Measurements from ENCODE around the gene P3H3. TPM values are rescaled to one million over a fixed set of nuclear protein-coding genes. Genes with fewer than 3 reads are reported as not detected.

The P3H3 gene
- total RNA-seq (2014; rRNA removed; shearing (Covaris generic)): 2.2 and 2.7 TPM in 2 replicates

- DNase-seq (ENCODE audit: low spot score): no peak
These were observed at the start of gene P3H3 for GRCh38 chr12:6827982-6828780. P3H3 (plus strand) TSS chr12:6828407; CDS start chr12:6828441, 34 bp downstream.

- peak; percentile 99 for DNase-seq (ENCODE audit: low spot score)
These were observed 49.3 kb upstream of the P3H3 start for GRCh38 chr12:6778574-6779550.

- DNase-seq (ENCODE audit: low spot score): no peak
These were observed 48.3 kb upstream of the P3H3 start for GRCh38 chr12:6779708-6780432.

- DNase-seq (ENCODE audit: low spot score): no peak
These were observed 47.6 kb upstream of the P3H3 start for GRCh38 chr12:6780573-6780972.

- DNase-seq (ENCODE audit: low spot score): no peak
These were observed 46.1 kb upstream of the P3H3 start for GRCh38 chr12:6782119-6782518.

- DNase-seq (ENCODE audit: low spot score): no peak
These were observed 45.2 kb upstream of the P3H3 start for GRCh38 chr12:6782850-6783566.

GRCh38 chr12:6783828-6784227 lies 44.4 kb upstream of the P3H3 start:
- DNase-seq (ENCODE audit: low spot score): no peak

- no peak for DNase-seq (ENCODE audit: low spot score)
These were observed 43.9 kb upstream of the P3H3 start for GRCh38 chr12:6784296-6784695.

GRCh38 chr12:6784761-6785160 lies 43.4 kb upstream of the P3H3 start:
- no peak for DNase-seq (ENCODE audit: low spot score)

GRCh38 chr12:6786416-6787094 lies 41.7 kb upstream of the P3H3 start:
- DNase-seq (ENCODE audit: low spot score): no peak

GRCh38 chr12:6787309-6787708 lies 40.9 kb upstream of the P3H3 start:
- no peak for DNase-seq (ENCODE audit: low spot score)

GRCh38 chr12:6788972-6789924 lies 39.0 kb upstream of the P3H3 start, which contains the start of gene CD4:
CD4 (plus strand) TSS chr12:6789528; CDS start chr12:6800139, 10,611 bp downstream.
- peak; percentile 53 for DNase-seq (ENCODE audit: low spot score)

GRCh38 chr12:6790496-6791150 lies 37.6 kb upstream of the P3H3 start:
- DNase-seq (ENCODE audit: low spot score): no peak

- no peak for DNase-seq (ENCODE audit: low spot score)
These were observed 36.2 kb upstream of the P3H3 start for GRCh38 chr12:6791931-6792520.

GRCh38 chr12:6792522-6793201 lies 35.5 kb upstream of the P3H3 start:
- DNase-seq (ENCODE audit: low spot score): no peak

- DNase-seq (ENCODE audit: low spot score): no peak
These were observed 33.1 kb upstream of the P3H3 start for GRCh38 chr12:6795088-6795487.

- DNase-seq (ENCODE audit: low spot score): no peak
These were observed 31.6 kb upstream of the P3H3 start for GRCh38 chr12:6796576-6796975.

- DNase-seq (ENCODE audit: low spot score): no peak
These were observed 29.1 kb upstream of the P3H3 start for GRCh38 chr12:6799147-6799546.
